PC-9 (cell line): ENCODE results near the gene CBLB.

ENCODE experiments used
- EZH2 ChIP-seq: fragments of 200-600 bp; sonication (generic); IDR thresholded peaks from 2 replicates; pipeline ENCODE4 v1.8.0; 2017; ENCODE audit warnings: antibody characterized with exemption, low read depth
- TF ChIP-seq, protein P1 (sequence below): fragments of 200-600 bp; sonication (generic); conservative IDR thresholded peaks from 2 replicates; pipeline ENCODE4 v1.6.1; 2017; ENCODE audit warnings: mixed run types, antibody characterized with exemption, mild to moderate bottlenecking, moderate library complexity

DNA sequence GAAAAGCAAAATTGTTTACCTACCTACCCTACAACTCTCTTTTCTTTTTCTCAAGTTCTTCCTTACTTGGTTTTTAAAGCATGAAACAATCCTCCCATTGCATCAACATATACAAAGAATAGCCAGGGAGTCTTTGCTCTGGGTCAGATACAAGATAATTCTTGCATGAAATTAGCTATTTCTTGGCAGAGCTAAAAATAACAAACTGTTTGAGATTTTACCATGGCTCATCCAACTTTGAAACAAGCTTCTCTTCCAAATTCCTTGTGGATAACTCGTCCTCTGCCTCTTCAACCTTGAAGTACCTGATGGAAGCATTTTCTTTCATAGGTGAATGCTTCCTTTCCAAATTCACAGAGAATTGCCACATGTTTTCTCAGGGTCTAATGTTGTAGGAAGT is 9.2 kb upstream of the CBLB start:
- TF ChIP-seq, protein P1, sequence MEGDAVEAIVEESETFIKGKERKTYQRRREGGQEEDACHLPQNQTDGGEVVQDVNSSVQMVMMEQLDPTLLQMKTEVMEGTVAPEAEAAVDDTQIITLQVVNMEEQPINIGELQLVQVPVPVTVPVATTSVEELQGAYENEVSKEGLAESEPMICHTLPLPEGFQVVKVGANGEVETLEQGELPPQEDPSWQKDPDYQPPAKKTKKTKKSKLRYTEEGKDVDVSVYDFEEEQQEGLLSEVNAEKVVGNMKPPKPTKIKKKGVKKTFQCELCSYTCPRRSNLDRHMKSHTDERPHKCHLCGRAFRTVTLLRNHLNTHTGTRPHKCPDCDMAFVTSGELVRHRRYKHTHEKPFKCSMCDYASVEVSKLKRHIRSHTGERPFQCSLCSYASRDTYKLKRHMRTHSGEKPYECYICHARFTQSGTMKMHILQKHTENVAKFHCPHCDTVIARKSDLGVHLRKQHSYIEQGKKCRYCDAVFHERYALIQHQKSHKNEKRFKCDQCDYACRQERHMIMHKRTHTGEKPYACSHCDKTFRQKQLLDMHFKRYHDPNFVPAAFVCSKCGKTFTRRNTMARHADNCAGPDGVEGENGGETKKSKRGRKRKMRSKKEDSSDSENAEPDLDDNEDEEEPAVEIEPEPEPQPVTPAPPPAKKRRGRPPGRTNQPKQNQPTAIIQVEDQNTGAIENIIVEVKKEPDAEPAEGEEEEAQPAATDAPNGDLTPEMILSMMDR, result no peak
- TF ChIP-seq EZH2, result no peak
